Femur (tissue), 1 donor: ENCODE measurements around the gene POLL.
A peak's percentile ranks its signal among the peaks of the same experiment; 100 is the strongest.
"Not testable (repeated sequence)": the region's sequence is repeated elsewhere in the genome, so short reads cannot be mapped to it uniquely, and the experiment has no call there.

Experiments used
- DNase-seq: peaks from one replicate; pipeline ENCODE4 v3.0.0-alpha.2; 2017

Gene POLL

DNA sequence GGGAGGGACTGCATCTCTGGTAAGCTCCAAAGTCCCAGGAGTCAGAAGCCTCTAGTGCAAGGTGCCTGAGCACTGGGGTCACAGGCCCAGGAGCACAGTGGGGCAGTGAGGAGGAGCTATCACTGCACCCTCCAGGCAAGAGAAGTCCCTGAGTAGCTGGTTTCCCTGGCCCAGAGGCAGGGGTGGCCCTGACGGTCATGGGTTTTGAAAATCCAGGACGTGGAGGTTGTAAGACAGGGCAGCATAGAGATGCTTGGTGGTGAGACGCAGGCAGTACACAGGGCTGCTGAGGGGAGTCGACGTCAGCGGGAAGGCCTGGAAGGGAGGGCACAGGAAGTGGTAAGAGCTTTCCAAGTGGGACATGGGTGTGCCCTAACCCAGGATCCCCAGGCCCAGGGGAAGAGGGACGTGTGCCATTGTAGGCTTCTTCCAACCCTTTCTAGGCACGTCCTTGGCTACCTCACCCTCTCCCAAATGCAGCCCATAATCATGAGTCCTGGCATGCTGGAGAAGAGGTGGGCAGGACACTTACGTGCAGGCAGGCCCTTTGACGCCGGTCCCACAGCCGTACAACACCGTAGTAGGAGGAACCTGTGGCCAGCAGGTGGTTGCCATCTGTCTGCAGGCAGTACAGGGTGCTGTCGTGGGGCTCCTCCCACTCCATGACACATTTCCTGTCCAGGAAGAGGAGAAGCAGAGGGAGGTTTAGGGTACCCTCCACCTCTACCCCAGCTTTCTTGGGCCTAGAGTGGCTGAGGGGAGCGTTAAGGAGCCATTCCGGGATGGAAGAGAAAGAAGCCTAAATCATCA lies 23.2 kb upstream of the POLL start:
- DNase-seq, result no peak

DNA sequence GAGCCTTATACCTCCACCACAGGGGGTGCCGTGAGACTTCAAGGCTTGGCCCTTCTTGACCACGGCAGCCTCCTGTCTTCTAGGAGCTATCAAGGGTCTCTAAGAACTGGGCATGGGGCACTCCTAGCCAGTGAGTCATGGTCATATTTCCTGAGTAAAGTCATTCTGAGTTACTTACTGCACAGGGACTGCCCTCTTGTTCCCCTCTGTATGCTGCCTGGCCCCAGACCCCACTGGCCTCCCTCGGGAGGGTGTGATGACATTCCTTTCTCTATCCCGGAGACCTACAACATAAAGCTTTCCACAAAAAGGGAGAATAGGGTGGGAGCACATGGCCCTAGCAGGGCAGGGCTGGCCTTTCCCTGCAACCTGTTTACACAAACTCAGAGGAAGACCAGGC lies 21.4 kb upstream of the POLL start:
- no peak for DNase-seq

DNA sequence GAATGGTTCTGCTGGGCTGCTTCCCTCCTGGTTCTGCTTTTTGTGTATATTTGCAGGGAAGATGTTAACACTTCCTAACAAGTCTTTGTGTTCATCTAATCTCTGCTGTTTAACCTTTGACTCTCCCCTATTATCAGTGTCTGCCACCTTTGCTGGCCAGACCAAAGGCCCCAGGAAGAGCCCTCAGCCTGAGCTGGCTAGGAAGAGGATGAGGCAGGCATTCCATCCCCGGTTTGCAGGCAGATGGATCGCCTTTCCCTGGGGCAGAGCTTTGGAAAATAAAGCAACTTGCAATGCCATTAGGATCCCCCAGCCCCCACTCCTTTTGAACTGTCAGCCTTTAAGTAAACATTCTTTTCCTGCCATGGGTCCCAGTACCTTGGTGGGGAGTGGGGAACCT lies 19.1 kb upstream of the POLL start:
- DNase-seq, result no peak

DNA sequence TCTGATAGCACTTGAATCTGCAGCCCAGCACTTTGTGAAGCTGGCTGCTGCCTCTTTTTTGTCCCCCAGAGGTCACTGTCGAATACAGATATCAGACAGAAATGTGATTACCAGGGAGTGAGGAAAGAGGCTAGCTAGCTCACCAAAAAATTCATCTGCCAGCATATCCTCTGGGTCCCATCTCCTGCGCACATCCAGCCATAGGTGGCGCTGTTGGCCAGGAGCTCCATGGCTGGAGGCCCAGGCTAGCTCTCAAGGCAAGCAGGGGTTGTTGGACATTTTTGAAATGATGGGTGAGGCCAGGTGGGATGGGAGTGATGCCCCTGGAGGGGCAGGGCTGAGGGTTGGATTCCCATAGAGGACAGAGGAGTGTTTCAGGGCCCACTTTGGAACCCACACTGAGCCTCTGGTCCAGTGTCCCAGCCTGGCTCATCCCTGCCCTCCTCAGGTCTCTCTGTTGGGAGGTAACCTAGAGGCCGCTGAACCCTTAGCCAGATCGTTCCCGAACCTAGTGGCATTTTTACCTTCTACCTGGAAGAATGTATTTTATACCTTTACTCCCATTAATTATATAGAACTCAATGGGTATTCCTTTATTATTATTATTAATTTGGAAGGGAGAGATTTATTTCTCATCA lies 14.8 kb upstream of the POLL start:
- peak; percentile 79 for DNase-seq

DNA sequence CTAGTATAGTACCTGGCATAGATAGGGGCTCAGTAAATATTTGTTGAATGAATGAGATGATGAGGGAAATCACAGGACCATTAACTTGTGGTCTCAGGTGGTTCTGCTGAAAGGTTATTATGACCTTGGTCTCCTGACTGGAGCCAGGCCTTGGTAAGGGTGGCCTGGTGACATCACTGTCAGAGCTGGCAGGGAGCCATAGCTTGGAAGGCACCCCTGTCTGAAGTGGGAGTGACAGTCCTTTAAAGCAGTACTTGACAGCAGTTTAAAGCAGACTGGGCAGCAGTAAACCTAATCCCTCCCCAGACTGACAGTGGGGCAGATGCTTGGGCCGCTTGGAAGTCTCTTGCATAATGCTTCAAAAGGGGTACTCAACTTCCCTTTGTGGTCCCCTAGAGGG lies 13.5 kb upstream of the POLL start:
- no peak for DNase-seq

DNA sequence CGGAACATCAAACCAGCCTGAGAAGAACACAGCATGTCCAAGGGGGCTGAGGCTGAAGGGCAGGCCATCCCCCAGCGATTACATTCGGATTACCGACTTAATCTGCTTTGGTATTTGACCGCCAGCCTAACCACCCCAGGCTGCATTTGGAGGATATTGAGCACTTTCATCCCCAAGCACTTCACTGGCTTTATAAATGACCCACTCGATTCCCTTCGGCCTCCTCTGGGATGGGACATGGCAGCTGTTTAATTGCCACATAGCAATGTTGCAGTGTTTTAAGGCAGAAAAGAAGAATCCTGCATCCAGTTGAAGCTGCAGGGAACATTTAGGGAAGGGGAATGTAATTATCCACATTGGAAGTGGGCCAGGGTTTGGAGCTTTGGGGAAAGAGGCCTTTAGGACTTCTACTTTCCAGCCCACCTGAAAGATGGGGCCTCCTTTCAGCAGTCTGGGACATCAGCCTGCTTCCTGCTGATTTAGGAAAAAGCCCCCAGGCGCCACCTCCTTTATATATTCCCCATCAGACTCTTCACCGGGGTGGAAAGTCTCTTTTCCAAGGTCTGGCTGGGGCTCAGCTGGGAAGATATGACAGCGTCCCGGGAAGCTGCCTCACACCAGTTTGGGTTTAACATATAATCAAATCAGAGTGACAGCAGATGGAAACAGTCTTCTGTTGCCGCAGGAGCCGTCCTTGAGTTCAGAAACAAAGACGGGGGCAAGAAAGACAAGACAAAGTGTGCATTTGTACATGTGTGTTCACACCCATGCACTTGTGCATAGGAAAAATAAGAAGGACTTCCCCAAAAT lies 9.2 kb upstream of the POLL start:
- no peak for DNase-seq

DNA sequence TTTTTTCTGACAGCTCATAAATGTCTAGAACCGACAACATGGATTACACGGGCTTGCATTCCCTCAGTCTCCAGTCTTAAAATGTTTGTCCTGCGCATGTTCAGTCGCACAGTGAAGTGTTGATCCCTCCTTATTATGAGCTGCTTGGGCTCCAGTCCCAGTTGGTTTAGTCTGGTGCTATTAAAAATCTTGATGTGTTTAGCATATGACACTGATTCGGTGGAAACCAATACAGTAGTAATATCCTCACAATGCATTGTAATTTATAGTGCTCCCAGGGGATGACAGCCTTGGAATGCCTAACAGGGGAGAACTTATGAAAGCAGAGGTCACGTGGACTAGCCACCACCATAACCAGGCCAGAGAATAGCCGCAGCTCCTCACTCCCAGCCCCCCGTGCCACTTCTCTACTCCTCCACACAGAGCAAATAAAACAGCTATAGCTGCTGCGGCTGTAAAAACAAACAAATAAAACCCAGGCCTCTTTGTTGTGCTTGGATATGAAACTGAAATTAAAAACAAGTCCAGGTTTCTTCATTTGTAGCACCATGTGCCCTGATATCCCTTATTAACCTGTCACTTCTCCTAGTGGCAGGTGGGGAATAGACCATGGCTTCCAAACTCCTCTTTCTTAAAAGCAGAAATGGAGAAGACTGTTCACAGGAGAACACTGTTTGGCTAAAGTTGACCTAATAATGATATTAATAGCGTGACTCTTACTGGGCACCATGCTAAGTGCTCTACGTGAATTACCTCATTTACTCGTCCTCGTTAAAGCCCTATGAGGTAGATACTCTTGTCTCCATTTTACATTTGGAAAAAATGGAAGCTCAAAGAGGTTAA lies 7.8 kb upstream of the POLL start:
- no peak for DNase-seq

DNA sequence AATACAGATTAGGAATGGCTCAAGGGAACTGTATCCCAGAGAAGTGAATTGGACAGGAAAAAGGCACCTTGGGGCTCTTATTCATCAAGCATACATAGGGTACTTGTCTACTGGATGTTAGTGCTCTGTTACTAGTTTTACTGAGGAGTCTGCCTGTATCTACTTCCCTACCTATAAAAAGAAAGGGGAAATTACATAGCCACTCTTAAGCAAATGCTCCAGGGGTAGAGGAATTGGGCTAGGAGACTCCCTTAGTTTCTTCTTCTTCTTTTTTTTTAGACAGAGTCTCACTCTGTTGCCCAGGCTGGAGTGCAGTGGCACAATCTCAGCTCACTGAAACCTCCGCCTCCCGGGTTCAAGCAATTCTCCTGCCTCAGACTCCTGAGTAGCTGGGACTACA lies 5.3 kb upstream of the POLL start:
- DNase-seq, result not testable (repeated sequence)

DNA sequence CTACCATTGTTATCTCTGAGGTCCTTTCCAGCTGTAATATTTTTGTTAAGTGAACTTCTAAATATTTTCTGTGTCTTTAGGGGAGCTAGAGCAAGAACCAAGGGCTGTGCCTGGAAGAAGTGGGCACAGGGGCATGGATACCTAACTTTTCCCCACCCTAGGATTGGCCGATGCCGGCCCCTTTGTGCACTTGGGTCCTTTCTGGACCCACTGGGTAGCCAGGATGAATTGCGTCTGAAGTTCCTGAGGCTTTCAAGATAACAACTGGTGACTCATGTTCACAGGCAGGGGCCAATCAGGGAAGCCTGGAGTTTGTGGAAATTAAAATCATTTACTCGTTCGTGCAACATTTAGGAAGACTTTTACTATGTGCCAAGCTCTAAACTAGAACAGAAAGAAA lies 822 bp upstream of the POLL start:
- DNase-seq, result no peak

DNA sequence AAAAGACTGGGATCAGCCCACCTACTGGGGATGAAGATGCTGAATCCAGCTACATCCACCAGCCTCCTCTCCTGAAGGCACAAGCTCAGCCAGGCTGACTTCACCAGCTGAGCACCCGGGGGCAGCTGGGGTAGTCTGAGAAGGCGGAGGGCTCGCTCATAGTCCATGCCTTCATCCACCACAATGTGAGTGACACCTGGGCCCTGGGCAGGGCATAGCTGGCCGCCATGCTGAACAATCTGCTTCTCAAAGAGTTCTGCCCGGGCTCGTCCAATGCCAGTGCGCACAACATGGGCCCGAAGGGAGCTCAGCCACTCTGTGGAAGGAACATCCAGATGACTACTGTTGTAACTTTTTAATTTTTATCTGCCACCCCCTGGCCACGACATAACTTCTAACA lies 2.2 kb downstream of the POLL start:
- DNase-seq, result no peak

DNA sequence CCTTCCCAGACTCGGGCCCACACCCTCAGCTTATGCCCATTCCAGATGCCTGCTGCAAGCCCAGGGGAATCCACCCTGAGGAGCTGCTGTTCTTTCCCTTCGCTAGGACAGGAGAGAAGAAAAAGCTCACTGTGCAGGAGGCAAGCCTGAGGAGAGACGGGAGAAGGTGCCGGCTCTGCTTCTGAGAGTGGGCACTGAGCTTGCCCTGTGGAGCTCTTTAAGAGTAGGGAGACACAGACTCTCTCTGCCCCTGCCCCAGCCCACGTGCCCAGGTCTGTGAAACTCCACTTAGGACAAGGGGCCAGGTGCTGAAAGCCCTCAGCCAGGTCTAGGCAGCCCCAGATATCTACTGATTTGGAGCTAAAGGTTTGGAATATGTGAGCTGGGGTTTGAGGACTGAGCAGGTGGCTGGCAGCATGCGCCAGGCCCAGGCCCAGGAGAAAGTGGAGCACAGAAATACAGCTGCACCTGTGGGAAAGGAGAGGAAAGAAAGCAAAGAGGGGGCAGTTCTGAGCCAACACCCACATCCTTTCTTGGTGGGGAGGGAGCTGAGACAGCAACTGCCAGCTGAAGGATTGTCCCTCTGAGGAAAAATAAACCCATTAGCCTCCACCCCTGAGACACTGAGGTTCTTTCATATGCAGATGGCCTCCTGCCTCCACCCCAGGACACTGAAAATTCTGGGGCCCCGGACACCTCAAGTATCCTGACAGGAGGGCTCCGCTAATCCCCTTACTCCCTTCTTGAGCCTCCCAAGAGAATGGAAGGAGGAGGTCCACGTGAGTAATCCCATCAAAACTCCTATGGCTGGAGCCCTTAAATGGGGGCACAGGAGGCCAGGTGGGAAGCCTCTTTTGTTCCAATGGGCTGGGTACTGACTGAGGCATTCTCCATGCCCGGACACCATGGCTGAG lies 7.3 kb downstream of the POLL start:
- DNase-seq, result no peak

DNA sequence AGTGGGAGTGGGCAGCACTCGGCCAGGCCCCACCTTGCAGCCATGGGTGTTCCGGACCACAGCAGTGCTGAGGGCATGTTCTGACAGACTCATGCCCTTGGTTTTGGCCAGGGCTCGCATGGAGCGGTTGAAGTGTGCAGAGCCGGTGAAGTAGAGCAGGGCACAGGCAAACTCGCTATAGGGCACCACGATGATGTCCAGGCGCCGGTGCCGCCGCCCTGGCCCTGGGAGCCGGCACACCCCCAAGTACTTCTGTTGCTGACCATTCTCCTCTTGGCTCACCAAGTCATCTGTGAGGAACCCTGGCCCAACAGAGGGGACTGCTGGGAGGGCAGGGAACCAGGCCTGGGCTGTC lies 8.6 kb downstream of the POLL start:
- no peak for DNase-seq

DNA sequence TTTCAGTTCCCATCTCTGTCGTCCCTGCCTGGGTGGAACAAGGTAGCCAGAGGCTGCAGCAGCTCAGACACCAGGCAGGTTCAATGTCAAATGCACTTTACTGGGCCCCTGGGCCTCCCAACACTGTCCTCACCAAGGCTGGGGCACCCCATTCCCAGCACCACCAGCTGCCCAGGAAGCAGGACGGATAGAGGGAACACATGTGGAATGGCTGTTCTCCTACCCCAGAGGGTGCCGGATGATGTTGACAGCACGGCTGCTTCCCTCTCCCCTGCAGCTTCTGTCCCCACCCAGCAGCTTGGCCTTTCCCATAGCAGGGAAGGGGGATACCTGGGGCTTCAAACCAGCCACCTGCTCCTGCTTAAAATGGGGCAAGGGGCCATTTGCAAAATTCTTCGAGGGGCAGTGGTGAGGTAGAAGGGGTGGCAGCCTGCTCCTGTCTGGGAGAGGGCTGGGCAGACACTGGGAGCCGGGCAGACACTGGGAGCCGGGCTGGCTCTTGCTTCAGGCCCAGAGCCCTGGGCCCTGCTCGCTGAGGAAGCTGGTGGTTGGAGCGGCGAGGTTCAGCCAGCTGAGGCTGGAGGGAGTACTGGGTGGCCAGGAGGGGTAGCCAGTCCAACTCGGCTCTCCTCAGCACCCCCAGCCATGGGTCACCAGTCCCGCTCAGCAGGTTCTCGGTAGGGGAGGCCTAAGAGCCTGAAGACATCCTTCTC lies 9.1 kb downstream of the POLL start:
- no peak for DNase-seq

DNA sequence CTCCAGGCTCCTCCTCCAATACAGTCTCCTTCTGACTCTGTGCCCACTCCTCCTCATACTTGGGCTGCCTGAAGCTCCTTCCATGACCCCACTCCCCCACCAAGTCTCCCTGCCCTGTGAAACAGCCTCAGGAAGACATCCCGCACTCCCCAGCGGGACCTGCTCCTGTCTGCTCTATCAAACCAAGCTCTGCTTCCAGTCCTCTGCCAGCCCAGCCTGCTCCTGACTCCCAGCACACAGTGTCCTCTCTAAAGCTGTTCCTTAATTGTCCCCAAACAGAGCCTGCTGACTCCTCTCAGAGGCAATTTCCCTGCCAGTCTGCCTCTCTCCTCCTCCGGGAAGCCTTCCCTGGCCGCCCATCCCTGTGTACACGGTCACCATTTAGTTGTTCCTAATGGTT lies 9.9 kb downstream of the POLL start:
- no peak for DNase-seq

DNA sequence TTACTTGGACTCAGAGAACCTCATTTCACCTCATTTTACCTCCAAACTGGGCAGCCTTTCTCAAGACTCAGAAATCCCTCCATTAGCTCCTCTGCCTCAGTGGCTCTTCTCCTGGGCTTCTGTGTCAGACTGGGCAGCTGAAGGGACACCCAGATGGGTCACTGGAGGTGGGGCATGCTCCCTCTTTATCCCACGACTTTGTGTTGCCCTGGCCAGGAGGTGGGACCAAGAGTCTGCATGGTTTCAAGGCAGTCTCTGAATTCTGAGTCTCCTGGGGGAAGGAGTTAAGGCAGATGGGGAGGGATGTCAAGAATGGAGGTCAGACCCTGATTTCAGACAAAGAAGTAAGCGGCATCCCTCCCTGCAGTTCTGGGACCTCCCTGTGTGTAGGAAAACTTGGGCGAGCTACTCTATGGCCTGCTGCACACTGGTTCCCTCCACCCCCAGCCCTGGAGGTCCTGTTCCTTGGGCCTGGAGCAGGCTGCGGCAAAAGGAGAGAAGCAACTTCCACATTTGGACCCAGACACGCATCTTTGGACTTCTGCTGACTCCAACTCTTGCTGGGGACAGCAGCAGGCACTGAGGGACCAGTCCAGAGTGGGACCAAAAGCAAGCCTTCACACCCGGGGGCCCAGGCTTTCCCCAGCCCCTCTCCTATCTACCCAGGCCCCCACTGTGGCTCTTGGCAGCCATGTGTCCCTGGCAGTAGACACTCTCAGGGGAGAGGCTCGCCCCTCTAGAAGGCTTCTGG lies 10.8 kb downstream of the POLL start:
- no peak for DNase-seq

DNA sequence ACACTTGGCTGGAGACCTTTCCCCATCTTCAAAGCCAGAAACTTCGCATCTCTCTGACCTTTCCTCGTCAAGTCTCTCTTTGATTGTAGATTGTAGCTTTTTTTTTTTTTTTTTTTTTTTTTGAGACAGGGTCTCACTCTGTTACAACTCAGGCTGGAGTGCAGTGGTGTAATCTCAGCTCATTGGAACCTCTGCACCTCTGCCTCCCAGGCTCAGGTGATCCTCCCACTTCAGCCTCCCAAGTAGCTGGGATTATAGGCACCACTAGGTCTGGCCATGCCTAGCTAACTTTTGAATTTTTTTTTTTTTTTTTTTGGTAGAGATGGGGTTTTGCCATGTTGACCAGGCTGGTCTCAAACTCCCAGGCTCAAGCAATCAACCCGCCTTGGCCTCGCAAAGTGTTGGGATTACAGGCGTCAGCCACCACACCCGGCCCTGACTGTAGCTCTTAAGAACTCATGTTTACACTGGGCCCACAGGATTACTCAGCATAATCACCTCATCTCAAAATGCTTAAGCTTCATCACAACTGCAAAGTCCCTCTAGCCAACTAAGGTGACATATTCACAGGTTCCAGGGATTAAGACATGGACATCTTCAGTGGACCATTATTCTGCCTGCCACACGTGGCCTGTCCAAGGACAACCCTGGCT lies 11.7 kb downstream of the POLL start:
- DNase-seq, result no peak

DNA sequence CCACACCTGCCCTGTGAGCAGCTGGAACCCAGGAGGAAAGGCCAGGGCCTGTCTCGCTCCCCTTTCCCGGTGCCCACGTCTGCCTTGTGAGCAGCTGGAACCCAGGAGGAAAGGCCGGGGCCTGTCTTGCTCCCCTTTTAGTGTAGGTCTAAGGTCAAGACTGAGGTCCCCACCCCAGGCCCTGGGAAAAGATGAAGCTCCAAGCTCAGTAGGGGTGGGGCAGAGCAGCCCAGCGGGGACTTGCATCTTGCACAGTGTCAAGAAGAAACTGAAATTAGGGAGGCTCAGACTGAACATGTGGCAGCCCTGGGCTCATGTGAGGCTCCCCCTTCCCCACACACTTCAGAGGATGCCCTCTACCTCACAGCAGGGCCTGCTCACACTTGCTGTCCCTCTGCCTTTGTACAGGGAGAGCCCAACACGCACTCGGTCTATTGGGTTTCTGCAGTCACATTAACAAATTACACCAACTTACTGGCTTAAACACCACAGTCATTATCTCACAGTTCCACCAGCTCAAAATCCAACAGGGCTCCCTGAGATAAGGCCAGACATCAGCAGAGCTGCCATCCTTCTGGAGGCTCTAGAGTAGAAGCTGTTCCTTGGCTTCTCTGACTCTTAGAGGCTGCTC lies 12.4 kb downstream of the POLL start:
- no peak for DNase-seq

DNA sequence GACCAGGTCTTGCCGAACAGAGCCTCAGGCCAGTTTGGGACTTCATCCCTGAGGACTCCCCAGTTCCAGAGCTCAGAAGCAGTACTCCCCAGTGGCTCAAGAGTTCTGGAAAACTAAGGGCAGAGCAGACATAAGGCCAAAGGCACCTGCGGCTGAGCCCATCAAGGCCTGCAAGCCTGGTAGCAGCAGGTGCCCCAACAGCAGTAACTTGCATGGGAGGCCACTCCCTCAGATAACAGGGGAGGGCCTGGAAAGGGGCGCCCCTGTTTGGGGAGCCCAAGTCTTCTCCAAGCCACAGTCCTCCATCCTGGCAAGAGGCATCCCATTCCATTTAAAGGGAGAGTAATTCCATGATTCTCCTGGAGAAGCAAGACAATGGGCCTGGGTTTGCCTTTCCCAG lies 13.0 kb downstream of the POLL start:
- DNase-seq, result no peak
